Heart left ventricle (tissue), 16 donors: ENCODE measurements around the gene LRMDA. TPM values are rescaled to one million over a fixed set of nuclear protein-coding genes. Genes with fewer than 3 reads are reported as not detected.

ENCODE experiments used
- ATAC-seq, 4 donors: fragments of 200-7000 bp; cut with Tn5 transposase; one replicate each; pipeline ENCODE4 v1.9.1; 2020 to 2022; ENCODE audit warnings: moderate library complexity in 4 of 4, mild to moderate bottlenecking in 3 of 4, moderate number of reproducible peaks in 1 of 4
- DNase-seq, 5 donors: peaks; one replicate each; pipeline ENCODE4 v3.0.0-alpha.2; 2020
- H3K27ac ChIP-seq, 12 donors: fragments of 200-600 bp; sonication (generic) in 4 of 12; one replicate each; pipeline versions ENCODE4 v1.5.0 to v1.8.0; 2016 to 2022; ENCODE audit warnings: mild to moderate bottlenecking in 2 of 12
- H3K27me3 ChIP-seq, 9 donors: fragments of 200-600 bp; sonication (generic) in 2 of 9; one replicate each; pipeline versions ENCODE4 v1.5.1 to v1.8.0; 2016 to 2022; ENCODE audit warnings: mild to moderate bottlenecking in 3 of 9
- H3K36me3 ChIP-seq, 9 donors: fragments of 200-600 bp; sonication (generic) in 2 of 9; one replicate each; pipeline versions ENCODE4 v1.5.0 to v1.8.0; 2018 to 2022; ENCODE audit warnings: mild to moderate bottlenecking in 2 of 9
- H3K4me1 ChIP-seq, 12 donors: fragments of 200-600 bp; sonication (generic) in 4 of 12; one replicate each; pipeline versions ENCODE4 v1.5.0 to v1.8.0; 2016 to 2022; ENCODE audit warnings: mild to moderate bottlenecking in 3 of 12
- H3K4me3 ChIP-seq, 12 donors: fragments of 200-600 bp; sonication (generic) in 4 of 12; one replicate each; pipeline versions ENCODE4 v1.5.0 to v1.8.0; 2017 to 2022; ENCODE audit warnings: mild to moderate bottlenecking in 9 of 12, moderate library complexity in 4 of 12
- H3K9me3 ChIP-seq, 12 donors: fragments of 200-600 bp; sonication (generic) in 4 of 12; one replicate each; pipeline versions ENCODE4 v1.5.0 to v1.8.0; 2016 to 2022; ENCODE audit warnings: mild to moderate bottlenecking in 1 of 12
- POLR2A ChIP-seq, 2 donors: fragments of 450-650 bp; IDR thresholded peaks; one replicate each; pipeline ENCODE4 v1.6.1; 2017; ENCODE audit warnings: antibody characterized with exemption in 2 of 2, mild to moderate bottlenecking in 2 of 2, moderate library complexity in 2 of 2
- WGBS, 4 donors: extraction: QIAGEN DNeasy Blood & Tissue Kit in 2 of 4; methylation state at CpG; one replicate each; pipeline versions ENCODE4 v1.1.5 to v1.1.7; 2013 to 2018; 5-methylcytosine and 5-hydroxymethylcytosine counted together
- intact Hi-C, 10 donors: fragments of 100-400 bp; cut with DNase I; formaldehyde crosslinking; loops; one replicate each; pipeline versions ENCODE4 v1.11.1 to v1.14.2; 2022
- polyA plus RNA-seq, 2 donors: library from polyadenylated mRNA; stranded (reverse); fragments of 200-250 nt; gene quantifications; one replicate each; pipeline ENCODE4 v1.2.3, GENCODE V29; 2013
- total RNA-seq, 9 donors: library from RNA; depleted of rRNA in 2 of 9; stranded (reverse); fragments of >200 nt in 2 of 9; fragmentation: NEBNext Ultra II Directional in 3 of 9; extraction: Animal tissue kit (Norgen Biotek cat#: 25700) in 3 of 9; gene quantifications; one replicate each; pipeline versions ENCODE4 v1.1.0 to v1.2.4, GENCODE V29; 2016 to 2023
- TF ChIP-seq, protein P1 (sequence below), 12 donors: fragments of 200-600 bp; sonication (generic) in 4 of 12; IDR thresholded peaks; one replicate each; pipeline versions ENCODE4 v1.5.0 to v1.8.0; 2018 to 2022; ENCODE audit warnings: antibody characterized with exemption in 12 of 12, mild to moderate bottlenecking in 5 of 12
- donor health status: ischemic (EF 13 %, LVEDD 7.1; RV severe dilation, severe dysfunction).
- donor health status: healthy with polysubstance abuse.
- donor health status: DM: no; HTN: yes; CAD: no.
- donor health status: DM: no; HTN: no; CAD: no.
- donor health status: ischemic (EF 25% LVEDD 6.9; RV normal size, moderate dysfunction).
- donor health status: ischemic (EF 25% LVEDD 5.7; RV mildly dilated, moderate dysfunction).
- donor health status: healthy.
- donor health status: DM: yes; HTN: yes; CAD: no.
- donor health status: ischemic (EF 35%, LVEDD 5.7; RV mildly dilated, moderate dysfunction).
- donor health status: nonischemic (EF 11% LVEDD 7.7; RV severe dilation, severe dysfunction).
- donor health status: DM: yes; HTN: yes; CAD: no.
- donor health status: PGD.
- donor health status: ischemic (EF 29% LVEDD 5.4; RV normal size, mild dysfunction).
- donor health status: nonischemic (EF 23%, LVEDD 6.1; RV moderate dilation, normal function).

The LRMDA gene
- total and polyA plus RNA-seq, 11 donors: 2.4 to 34.4 (median 14.9) TPM

DNA sequence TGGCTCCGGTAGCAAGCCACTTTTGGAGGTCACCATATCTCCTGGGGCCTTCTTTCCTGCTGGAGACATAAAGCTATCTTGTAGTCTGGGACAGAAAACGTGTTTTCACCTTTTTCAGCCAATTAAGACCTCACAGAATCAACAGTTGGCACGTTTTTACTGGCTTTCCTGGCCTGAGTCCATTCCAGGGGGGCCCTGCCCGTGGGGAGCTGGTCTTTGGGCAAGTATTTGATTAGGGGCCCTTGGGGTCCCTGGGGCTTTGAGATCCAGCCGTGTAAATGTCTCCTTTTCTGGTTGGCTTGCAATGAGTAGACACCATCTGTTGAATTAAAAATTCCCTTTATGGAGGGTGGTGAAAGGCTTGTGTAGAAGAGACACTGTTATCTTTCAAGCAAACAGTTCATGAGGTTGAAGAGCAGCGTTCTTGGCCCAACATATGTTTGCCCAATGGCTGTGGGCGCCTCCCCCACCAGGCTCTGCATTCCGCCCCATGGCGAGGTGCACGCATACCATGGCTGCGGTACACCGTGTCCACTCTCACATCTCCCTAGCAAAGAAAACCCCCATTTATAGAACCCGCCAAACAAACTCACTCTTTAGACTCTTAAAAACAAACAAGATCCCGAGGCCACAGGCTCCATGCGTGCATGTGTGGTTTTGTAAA lies 593.2 kb downstream of the LRMDA start:
- ATAC-seq (no peak), DNase-seq (no peak)
- H3K4me1 ChIP-seq: no peaks in the 10 kb centered on the region
- H3K27ac ChIP-seq: no peak overlapping the region
- intact Hi-C loops: no loop called here
- 86 to 90% (median 87%) methylated on average over 15 of the region's 15 CpGs for WGBS, 4 donors
- no peaks in the 10 kb centered on the region for H3K9me3 ChIP-seq
- H3K36me3 ChIP-seq: no peaks in the 10 kb centered on the region
- H3K4me3 ChIP-seq: no peak overlapping the region
- no peak for TF ChIP-seq POLR2A (IDR thresholded peaks at IDR 0.05)
- TF ChIP-seq, protein P1, sequence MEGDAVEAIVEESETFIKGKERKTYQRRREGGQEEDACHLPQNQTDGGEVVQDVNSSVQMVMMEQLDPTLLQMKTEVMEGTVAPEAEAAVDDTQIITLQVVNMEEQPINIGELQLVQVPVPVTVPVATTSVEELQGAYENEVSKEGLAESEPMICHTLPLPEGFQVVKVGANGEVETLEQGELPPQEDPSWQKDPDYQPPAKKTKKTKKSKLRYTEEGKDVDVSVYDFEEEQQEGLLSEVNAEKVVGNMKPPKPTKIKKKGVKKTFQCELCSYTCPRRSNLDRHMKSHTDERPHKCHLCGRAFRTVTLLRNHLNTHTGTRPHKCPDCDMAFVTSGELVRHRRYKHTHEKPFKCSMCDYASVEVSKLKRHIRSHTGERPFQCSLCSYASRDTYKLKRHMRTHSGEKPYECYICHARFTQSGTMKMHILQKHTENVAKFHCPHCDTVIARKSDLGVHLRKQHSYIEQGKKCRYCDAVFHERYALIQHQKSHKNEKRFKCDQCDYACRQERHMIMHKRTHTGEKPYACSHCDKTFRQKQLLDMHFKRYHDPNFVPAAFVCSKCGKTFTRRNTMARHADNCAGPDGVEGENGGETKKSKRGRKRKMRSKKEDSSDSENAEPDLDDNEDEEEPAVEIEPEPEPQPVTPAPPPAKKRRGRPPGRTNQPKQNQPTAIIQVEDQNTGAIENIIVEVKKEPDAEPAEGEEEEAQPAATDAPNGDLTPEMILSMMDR (IDR thresholded peaks at IDR 0.05): no peak
- no peaks in the 10 kb centered on the region for H3K27me3 ChIP-seq

DNA sequence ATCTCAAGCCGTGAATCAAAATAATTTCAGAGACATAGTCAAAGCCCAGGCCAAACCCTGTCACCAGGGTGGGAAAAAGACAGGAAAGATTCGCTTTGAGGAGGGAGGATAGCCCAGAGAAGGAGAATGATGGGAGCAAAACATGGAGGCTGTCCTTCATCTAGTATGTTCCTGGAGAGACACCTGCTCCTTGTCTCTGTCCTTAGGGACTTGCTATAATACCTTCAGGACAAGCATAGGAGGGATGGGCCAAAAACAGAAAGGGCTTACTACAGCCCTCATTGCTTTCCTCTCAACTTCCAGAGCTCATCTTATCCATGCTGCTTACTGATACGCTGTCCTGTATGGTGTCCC lies 593.7 kb downstream of the LRMDA start:
- no peak for DNase-seq
- Histone ChIP-seq H3K27ac (no peak overlapping the region), H3K9me3 (no peaks in the 10 kb centered on the region), H3K36me3 (no peaks in the 10 kb centered on the region), H3K27me3 (no peaks in the 10 kb centered on the region), H3K4me1 (no peaks in the 10 kb centered on the region), H3K4me3 (no peak overlapping the region)
- intact Hi-C loops: no loop called here
- no peak for ATAC-seq
- no peak for TF ChIP-seq POLR2A (IDR thresholded peaks at IDR 0.05)
- TF ChIP-seq, protein P1 (IDR thresholded peaks at IDR 0.05): no peak
- WGBS, 4 donors: 97 to 100% (median 99%) methylated on average over 3 of the region's 3 CpGs

DNA sequence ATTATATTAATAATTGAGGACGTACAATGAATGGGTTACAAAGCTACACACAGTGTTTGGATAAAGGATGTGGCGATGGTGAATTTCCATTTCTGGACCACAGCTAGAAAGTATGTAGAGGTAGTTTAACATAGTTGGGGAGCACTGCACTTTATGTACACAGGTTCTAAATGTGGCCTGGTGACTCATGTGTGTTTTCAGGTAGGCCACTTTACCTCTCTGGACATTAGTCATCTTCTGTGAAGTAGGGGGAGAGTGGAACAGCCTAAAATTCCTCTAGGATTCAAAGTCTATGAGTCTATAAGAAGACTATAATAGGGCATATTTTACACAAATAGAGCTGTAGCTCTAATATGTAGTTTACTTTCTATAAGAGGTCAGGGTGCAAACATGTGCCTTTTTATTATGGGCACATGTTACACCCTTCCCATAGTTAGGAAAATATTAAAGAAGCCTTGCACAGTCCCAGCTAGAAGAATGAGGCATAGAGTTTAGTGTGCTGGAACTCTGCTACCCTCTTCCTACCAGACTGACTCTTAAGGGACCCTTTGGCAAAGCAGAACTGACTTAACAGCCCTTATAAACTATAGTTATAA lies 594.9 kb downstream of the LRMDA start:
- no peak overlapping the region for H3K27ac ChIP-seq
- no peak for ATAC-seq
- 59 to 99% (median 96%) methylated on average over 2 of the region's 2 CpGs for WGBS, 4 donors
- no peaks in the 10 kb centered on the region for H3K36me3 ChIP-seq
- no peak overlapping the region for H3K4me3 ChIP-seq
- H3K27me3 ChIP-seq: no peaks in the 10 kb centered on the region
- H3K9me3 ChIP-seq: no peaks in the 10 kb centered on the region
- intact Hi-C loops: no loop called here
- TF ChIP-seq, protein P1 (IDR thresholded peaks at IDR 0.05): no peak
- TF ChIP-seq POLR2A (IDR thresholded peaks at IDR 0.05): no peak
- H3K4me1 ChIP-seq: no peaks in the 10 kb centered on the region
- no peak for DNase-seq

DNA sequence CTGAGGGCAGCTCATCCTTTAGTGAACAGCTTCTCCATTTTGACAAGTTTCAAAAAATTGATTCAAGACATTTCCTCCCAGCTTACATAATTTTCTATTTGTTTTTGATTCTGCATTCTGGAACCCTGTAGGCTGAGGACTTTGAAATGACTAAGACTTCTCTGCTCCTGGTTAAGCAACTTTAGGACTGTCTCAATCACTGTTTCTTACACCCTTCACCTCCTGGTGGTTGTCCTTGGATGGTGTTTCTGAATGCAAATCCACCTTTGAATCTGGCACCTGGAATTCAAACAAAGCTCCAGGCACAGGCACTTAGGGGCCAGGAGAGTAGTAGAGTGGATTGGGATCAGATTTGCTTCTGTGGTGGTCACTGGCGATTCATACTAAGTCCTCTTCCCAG lies 595.5 kb downstream of the LRMDA start:
- DNase-seq (no peak), ATAC-seq (no peak)
- no peaks in the 10 kb centered on the region for H3K9me3 ChIP-seq
- TF ChIP-seq, protein P1 (IDR thresholded peaks at IDR 0.05): no peak
- no peak for TF ChIP-seq POLR2A (IDR thresholded peaks at IDR 0.05)
- intact Hi-C loops: no loop called here
- no peaks in the 10 kb centered on the region for H3K27me3 ChIP-seq
- no peak overlapping the region for H3K4me3 ChIP-seq
- no peaks in the 10 kb centered on the region for H3K36me3 ChIP-seq
- WGBS, 4 donors: 96 to 99% (median 97%) methylated on average over 1 of the region's 1 CpG
- H3K4me1 ChIP-seq: no peaks in the 10 kb centered on the region
- H3K27ac ChIP-seq: no peak overlapping the region
